Measurements from ENCODE around the gene CCNG1. TPM values are rescaled to one million over a fixed set of nuclear protein-coding genes. Genes with fewer than 3 reads are reported as not detected.
"Not testable (repeated sequence)": the region's sequence is repeated elsewhere in the genome, so short reads cannot be mapped to it uniquely, and the experiment has no call there.

The CCNG1 gene
- total RNA-seq, 1 donor from 2014 or later: 118 TPM

DNA sequence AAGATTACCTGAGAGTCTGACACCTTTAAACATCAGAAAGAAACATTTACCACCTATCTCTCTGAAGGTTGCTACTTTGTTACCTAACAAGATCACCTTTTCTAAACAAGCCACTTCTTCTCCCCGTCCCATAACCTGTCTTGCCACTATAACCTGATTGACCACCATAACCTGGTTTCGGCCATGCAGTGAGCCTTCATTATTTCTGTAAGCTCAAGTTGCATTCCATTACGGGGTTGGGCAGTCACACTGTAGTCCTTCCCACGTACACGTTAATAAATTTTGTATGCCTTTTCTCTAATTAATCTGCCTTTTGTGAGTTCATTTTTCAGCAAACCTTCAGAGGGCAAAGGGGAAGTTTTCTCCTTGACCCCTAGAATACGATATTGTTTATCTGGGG, 28.0 kb upstream of the CCNG1 start:
- peaks cover 3% of the 10 kb centered on the region for H3K27me3 ChIP-seq
- TF ChIP-seq, protein P1, sequence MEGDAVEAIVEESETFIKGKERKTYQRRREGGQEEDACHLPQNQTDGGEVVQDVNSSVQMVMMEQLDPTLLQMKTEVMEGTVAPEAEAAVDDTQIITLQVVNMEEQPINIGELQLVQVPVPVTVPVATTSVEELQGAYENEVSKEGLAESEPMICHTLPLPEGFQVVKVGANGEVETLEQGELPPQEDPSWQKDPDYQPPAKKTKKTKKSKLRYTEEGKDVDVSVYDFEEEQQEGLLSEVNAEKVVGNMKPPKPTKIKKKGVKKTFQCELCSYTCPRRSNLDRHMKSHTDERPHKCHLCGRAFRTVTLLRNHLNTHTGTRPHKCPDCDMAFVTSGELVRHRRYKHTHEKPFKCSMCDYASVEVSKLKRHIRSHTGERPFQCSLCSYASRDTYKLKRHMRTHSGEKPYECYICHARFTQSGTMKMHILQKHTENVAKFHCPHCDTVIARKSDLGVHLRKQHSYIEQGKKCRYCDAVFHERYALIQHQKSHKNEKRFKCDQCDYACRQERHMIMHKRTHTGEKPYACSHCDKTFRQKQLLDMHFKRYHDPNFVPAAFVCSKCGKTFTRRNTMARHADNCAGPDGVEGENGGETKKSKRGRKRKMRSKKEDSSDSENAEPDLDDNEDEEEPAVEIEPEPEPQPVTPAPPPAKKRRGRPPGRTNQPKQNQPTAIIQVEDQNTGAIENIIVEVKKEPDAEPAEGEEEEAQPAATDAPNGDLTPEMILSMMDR (IDR thresholded peaks at IDR 0.05): no peak
- no peaks in the 10 kb centered on the region for H3K36me3 ChIP-seq
- no peak for ATAC-seq
- H3K4me1 ChIP-seq: peaks cover 7% of the 10 kb centered on the region
- H3K27ac ChIP-seq: no peak overlapping the region
- DNase-seq: no peak
- H3K4me3 ChIP-seq: no peak overlapping the region
- intact Hi-C loops (cut with DNase I): no loop called here
- no peaks in the 10 kb centered on the region for H3K9me3 ChIP-seq

DNA sequence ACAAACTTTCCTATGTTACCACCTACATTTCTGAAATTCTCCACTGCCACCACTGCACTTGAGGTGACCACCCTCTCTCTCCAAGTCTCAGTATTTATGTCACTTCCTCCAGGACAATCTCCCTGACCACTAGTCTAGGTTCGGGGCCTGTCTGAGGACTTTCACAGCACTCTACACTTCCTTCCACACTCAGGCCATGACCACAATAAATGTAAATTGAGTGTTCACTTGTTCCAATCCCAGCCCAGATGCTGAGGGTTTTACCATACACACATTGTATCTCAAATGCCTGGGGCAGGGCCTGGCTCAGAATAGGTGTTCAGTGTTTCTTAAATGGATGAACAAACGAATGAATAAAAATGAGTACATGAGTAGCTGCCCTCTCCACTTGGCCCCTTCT, 26.9 kb upstream of the CCNG1 start:
- DNase-seq: no peak
- Histone ChIP-seq H3K4me1 (peaks cover 7% of the 10 kb centered on the region), H3K4me3 (no peak overlapping the region), H3K9me3 (no peaks in the 10 kb centered on the region), H3K27ac (no peak overlapping the region), H3K36me3 (no peaks in the 10 kb centered on the region), H3K27me3 (peaks cover 12% of the 10 kb centered on the region)
- intact Hi-C loops (cut with DNase I): no loop called here
- TF ChIP-seq, protein P1 (IDR thresholded peaks at IDR 0.05): no peak
- ATAC-seq: no peak

DNA sequence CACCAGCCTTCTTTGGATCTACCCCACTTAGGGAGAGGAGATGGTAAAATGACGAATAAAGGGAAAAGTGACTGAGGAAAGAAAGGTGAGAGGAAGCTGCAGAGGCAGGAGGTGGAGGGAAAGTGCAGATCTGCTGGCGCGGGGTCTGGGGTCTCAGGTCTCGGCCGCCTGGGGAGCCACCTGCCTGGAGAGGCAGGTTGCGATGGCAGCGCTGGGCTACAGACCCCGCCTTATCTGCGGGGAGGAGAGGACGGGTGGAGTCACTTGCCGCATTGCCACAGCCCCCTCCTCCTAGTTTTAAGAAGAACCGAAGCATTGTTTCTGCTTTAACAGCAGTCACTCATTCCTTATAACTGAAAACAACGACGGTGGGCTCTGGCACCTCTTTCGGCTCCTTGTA, 21.7 kb upstream of the CCNG1 start:
- H3K4me1 ChIP-seq; intact Hi-C loops (cut with DNase I); H3K36me3 ChIP-seq; H3K4me3 ChIP-seq; H3K27ac ChIP-seq; H3K9me3 ChIP-seq; DNase-seq; ATAC-seq: not testable (repeated sequence)
- H3K27me3 ChIP-seq: peaks cover 17% of the 10 kb centered on the region

DNA sequence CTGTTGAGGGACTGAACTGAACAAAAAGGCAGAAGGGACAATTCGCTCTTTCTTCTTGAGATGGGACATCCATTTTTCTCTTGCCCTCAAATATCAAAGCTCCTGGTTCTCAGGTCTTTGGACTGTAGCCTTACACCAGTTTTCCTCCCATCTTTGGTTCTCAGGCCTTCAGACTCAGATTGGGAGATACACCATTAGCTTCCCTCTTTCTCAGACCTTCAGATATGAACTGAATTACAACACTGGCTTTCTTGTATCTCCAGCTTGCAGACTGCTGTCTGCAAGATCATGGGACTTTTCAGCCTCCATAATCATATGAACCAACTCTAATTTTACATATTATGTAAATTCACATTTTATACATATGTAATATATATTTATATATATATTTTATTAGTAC, 12.6 kb upstream of the CCNG1 start:
- intact Hi-C loops (cut with DNase I): no loop called here
- no peaks in the 10 kb centered on the region for H3K27me3 ChIP-seq
- H3K27ac ChIP-seq: no peak overlapping the region
- H3K9me3 ChIP-seq: no peaks in the 10 kb centered on the region
- no peaks in the 10 kb centered on the region for H3K36me3 ChIP-seq
- no peak for DNase-seq
- no peak overlapping the region for H3K4me3 ChIP-seq
- H3K4me1 ChIP-seq: no peaks in the 10 kb centered on the region
- TF ChIP-seq, protein P1 (IDR thresholded peaks at IDR 0.05): no peak
- no peak for ATAC-seq

DNA sequence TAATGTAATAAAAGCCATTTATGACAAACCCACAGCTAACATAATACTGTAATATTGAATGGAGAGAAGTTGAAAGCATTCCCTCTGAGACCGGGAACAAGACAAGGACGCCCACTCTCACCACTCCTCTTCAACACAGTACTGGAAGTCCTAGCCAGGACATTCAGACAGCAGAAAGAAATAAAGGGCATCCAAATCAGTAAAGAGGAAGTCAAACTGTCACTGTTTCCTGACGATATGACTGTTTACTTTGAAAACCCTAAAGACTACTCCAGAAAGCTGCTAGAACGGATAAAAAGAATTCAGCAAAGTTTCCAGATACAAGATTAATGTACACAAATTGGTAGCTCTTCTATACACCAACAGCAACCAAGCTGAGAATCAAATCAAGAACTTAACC, 11.3 kb upstream of the CCNG1 start:
- H3K27ac ChIP-seq; ATAC-seq; H3K4me1 ChIP-seq; H3K9me3 ChIP-seq; H3K36me3 ChIP-seq; intact Hi-C loops (cut with DNase I); DNase-seq; H3K4me3 ChIP-seq; H3K27me3 ChIP-seq: not testable (repeated sequence)

DNA sequence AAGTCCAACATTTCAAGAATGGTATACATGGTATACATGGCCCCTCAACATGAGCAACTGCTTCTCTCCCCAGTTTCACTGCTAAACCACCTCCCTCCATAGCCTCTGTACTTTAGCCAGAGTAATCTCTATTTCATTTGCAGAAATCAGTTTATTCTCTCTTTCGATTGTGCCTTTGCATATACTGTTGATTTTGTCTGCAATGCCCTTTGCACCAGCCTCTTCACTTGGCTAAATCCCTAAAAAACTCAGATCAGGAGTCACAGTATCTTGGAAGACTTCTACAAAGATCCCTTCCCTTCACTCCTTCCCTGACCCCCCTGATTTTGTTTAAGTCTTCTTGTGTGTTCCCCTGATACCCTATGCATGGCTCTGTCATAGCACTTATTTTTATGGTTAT, 4.9 kb upstream of the CCNG1 start:
- DNase-seq: no peak
- no peaks in the 10 kb centered on the region for H3K9me3 ChIP-seq
- TF ChIP-seq, protein P1 (IDR thresholded peaks at IDR 0.05): no peak
- no peak overlapping the region for H3K27ac ChIP-seq
- H3K36me3 ChIP-seq: no peaks in the 10 kb centered on the region
- H3K4me1 ChIP-seq: no peaks in the 10 kb centered on the region
- no peak overlapping the region for H3K4me3 ChIP-seq
- intact Hi-C loops (cut with DNase I): no loop called here
- no peak for ATAC-seq
- no peaks in the 10 kb centered on the region for H3K27me3 ChIP-seq

DNA sequence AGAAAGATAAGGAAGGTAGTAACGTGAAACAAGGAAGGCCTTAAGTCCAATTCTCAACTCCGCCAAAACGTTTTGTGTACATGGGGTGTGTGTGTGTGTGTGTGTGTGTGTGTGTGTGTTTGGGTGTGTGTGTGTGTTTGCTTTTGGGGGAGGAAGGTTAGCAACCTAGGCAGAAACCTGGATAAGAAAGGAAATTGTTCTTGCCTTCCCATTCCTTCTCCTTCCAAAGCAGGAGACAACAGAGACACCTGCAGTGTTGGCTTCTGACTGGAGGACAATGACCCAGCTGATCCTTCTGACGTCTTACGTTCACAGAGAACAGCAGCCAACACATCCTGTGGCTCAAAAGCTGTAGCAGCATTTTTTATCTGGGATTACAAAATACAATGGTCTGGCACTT, 4.1 kb upstream of the CCNG1 start:
- ATAC-seq (no peak), DNase-seq (no peak)
- intact Hi-C loops (cut with DNase I): no loop called here
- Histone ChIP-seq H3K4me3 (no peak overlapping the region), H3K27me3 (no peaks in the 10 kb centered on the region), H3K36me3 (no peaks in the 10 kb centered on the region), H3K4me1 (peaks cover 2% of the 10 kb centered on the region), H3K9me3 (no peaks in the 10 kb centered on the region), H3K27ac (no peak overlapping the region)
- TF ChIP-seq, protein P1 (IDR thresholded peaks at IDR 0.05): no peak

Measured in upper lobe of right lung (tissue), 1 donor.